Loucy (cell line): Measurements from ENCODE around the gene ABCB7.
A peak's percentile ranks its signal among the peaks of the same experiment; 100 is the strongest.

ENCODE experiments used
- H2AFZ ChIP-seq: fragments of 200-600 bp; sonication (generic); 2 replicates; pipeline ENCODE4 v1.6.0; 2016; ENCODE audit warnings: antibody characterized with exemption, mild to moderate bottlenecking, low read length, moderate library complexity
- H3F3A ChIP-seq: fragments of 200-600 bp; 2 replicates; pipeline ENCODE4 v1.6.0; 2016; ENCODE audit warnings: antibody characterized with exemption, low read depth, mild to moderate bottlenecking
- H3K27me3 ChIP-seq: fragments of 200-600 bp; sonication (generic); 2 replicates; pipeline ENCODE4 v1.6.1; 2014; ENCODE audit warnings: low read length, mild to moderate bottlenecking; ENCODE audit not compliant: insufficient read depth, poor library complexity, severe bottlenecking
- H3K36me3 ChIP-seq: fragments of 200-600 bp; sonication (generic); 2 replicates; pipeline ENCODE4 v1.6.1; 2016; ENCODE audit warnings: low read length; ENCODE audit not compliant: insufficient read depth
- H3K4me1 ChIP-seq: fragments of 200-600 bp; sonication (generic); 2 replicates; pipeline ENCODE4 v1.5.1; 2014; ENCODE audit warnings: low read length, mild to moderate bottlenecking; ENCODE audit not compliant: insufficient read depth, poor library complexity, severe bottlenecking
- H3K4me2 ChIP-seq: fragments of 200-600 bp; sonication (generic); 2 replicates; pipeline ENCODE4 v1.6.0; 2014; ENCODE audit warnings: antibody characterized with exemption, low read length, low read depth, mild to moderate bottlenecking; ENCODE audit not compliant: poor library complexity, severe bottlenecking
- H3K4me3 ChIP-seq: fragments of 200-600 bp; sonication (generic); 2 replicates; pipeline ENCODE4 v1.5.1; 2014; ENCODE audit warnings: low read length, mild to moderate bottlenecking, mixed read lengths; ENCODE audit not compliant: poor library complexity, severe bottlenecking
- H3K79me2 ChIP-seq: fragments of 200-600 bp; sonication (generic); 2 replicates; pipeline ENCODE4 v1.6.1; 2014; ENCODE audit warnings: low read length; ENCODE audit not compliant: insufficient read depth
- H3K9ac ChIP-seq: fragments of 200-600 bp; sonication (generic); 2 replicates; pipeline ENCODE4 v1.6.0; 2014; ENCODE audit warnings: mild to moderate bottlenecking, low read depth, low read length, moderate library complexity; ENCODE audit not compliant: poor library complexity, severe bottlenecking
- H3K9me2 ChIP-seq: fragments of 200-600 bp; sonication (generic); replicated peaks from 2 replicates; pipeline ENCODE4 v1.6.1; 2016; ENCODE audit warnings: low read depth, low read length, mixed read lengths
- H3K9me3 ChIP-seq: fragments of 200-600 bp; sonication (generic); 2 replicates; pipeline ENCODE4 v1.6.1; 2014; ENCODE audit warnings: mild to moderate bottlenecking, antibody characterized with exemption, low read length, low read depth; ENCODE audit not compliant: insufficient read depth
- H4K20me1 ChIP-seq: fragments of 200-600 bp; sonication (generic); 2 replicates; pipeline ENCODE4 v1.6.0; 2014; ENCODE audit warnings: antibody characterized with exemption, low read length, mild to moderate bottlenecking; ENCODE audit not compliant: insufficient read depth, poor library complexity, severe bottlenecking
- EZH2phosphoT487 ChIP-seq: fragments of 200-600 bp; IDR thresholded peaks from 2 replicates; pipeline ENCODE4 v1.6.1; 2018; ENCODE audit warnings: antibody characterized with exemption, mild to moderate bottlenecking, moderate library complexity, borderline replicate concordance
- TF ChIP-seq, protein P1 (sequence below): fragments of 200-600 bp; sonication (generic); conservative IDR thresholded peaks from 2 replicates; pipeline ENCODE4 v1.5.1; 2014; ENCODE audit warnings: mild to moderate bottlenecking, antibody characterized with exemption, low read length

ABCB7 gene

DNA sequence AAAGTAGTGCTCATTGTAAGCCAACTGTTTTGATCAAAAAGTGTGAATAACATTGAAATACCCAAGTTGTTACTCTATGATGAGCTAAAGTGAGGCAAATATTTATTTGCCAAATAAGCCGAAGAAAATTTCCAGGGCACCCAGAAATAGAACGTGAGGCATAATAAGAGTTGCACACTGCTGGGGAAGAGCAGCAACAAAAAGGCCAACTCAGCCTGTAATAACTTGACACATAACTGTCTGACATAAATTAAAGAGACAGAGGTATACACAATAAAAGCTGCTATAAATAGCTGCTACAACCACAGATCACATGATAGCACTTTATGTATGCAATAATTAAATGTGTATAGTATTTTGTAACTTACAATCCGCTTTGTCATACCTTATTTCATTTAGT lies 2.0 kb upstream of the ABCB7 start:
- no peak overlapping the region for H2AFZ ChIP-seq
- H3K4me3 ChIP-seq, result no peak overlapping the region

GRCh38 chrX:75156531-75156945 lies 455 bp upstream of the ABCB7 start:
- Histone ChIP-seq H3K9ac (peak overlapping the region; percentile 83), H3K9me3 (no peaks in the 10 kb centered on the region), H2AFZ (peak overlapping the region; percentile 89), H4K20me1 (no peaks in the 10 kb centered on the region), H3F3A (no peaks in the 10 kb centered on the region), H3K4me1 (peaks cover 13% of the 10 kb centered on the region), H3K4me3 (peak overlapping the region; percentile 89), H3K4me2 (peak overlapping the region; percentile 76), H3K79me2 (peaks cover 28% of the 10 kb centered on the region), H3K27me3 (no peaks in the 10 kb centered on the region), H3K9me2 (no peaks in the 10 kb centered on the region), H3K36me3 (no peaks in the 10 kb centered on the region)
- no peak for TF ChIP-seq EZH2phosphoT487
- TF ChIP-seq, protein P1, sequence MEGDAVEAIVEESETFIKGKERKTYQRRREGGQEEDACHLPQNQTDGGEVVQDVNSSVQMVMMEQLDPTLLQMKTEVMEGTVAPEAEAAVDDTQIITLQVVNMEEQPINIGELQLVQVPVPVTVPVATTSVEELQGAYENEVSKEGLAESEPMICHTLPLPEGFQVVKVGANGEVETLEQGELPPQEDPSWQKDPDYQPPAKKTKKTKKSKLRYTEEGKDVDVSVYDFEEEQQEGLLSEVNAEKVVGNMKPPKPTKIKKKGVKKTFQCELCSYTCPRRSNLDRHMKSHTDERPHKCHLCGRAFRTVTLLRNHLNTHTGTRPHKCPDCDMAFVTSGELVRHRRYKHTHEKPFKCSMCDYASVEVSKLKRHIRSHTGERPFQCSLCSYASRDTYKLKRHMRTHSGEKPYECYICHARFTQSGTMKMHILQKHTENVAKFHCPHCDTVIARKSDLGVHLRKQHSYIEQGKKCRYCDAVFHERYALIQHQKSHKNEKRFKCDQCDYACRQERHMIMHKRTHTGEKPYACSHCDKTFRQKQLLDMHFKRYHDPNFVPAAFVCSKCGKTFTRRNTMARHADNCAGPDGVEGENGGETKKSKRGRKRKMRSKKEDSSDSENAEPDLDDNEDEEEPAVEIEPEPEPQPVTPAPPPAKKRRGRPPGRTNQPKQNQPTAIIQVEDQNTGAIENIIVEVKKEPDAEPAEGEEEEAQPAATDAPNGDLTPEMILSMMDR, result no peak

More for the DNA sequence above, 2.0 kb upstream of the ABCB7 start:
- Histone ChIP-seq H3K27me3 (no peaks in the 10 kb centered on the region), H3K36me3 (no peaks in the 10 kb centered on the region), H3K4me1 (peaks cover 13% of the 10 kb centered on the region), H3F3A (no peaks in the 10 kb centered on the region), H3K79me2 (peaks cover 21% of the 10 kb centered on the region), H3K9ac (no peak overlapping the region), H3K9me2 (no peaks in the 10 kb centered on the region), H4K20me1 (no peaks in the 10 kb centered on the region), H3K4me2 (no peak overlapping the region), H3K9me3 (no peaks in the 10 kb centered on the region)
- TF ChIP-seq EZH2phosphoT487, result no peak
- TF ChIP-seq, protein P1, result no peak

DNA sequence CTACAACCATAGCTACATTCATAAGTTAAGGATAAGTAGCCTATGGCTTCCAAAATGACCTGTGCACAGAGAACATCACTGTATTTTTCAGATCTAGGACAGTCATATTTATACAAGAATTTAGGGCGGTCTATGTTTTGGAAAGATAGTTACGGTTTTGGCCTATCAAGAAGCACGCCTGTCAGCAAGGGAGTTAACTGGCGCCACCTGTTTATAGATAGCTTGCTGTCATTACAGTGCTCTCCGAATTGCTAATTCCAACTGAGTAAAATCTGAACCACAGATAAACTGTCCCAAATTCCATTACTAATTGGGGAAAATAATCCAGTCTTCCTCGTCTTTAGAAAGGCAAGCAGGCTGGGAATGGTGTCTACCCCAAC lies 646 bp downstream of the ABCB7 start:
- H3F3A ChIP-seq, result no peaks in the 10 kb centered on the region
- peak overlapping the region; percentile 83 for H3K9ac ChIP-seq
- peak overlapping the region; percentile 76 for H3K4me2 ChIP-seq
- peaks cover 13% of the 10 kb centered on the region for H3K4me1 ChIP-seq
- H3K27me3 ChIP-seq, result no peaks in the 10 kb centered on the region
- no peaks in the 10 kb centered on the region for H3K9me2 ChIP-seq
- peak overlapping the region; percentile 89 for H3K4me3 ChIP-seq
- peaks cover 36% of the 10 kb centered on the region for H3K79me2 ChIP-seq
- TF ChIP-seq, protein P1, result no peak
- TF ChIP-seq EZH2phosphoT487, result no peak
- no peaks in the 10 kb centered on the region for H4K20me1 ChIP-seq
- H3K36me3 ChIP-seq, result no peaks in the 10 kb centered on the region
- H2AFZ ChIP-seq, result peak overlapping the region; percentile 89
- H3K9me3 ChIP-seq, result no peaks in the 10 kb centered on the region
